NCI-H774 (cell line): ENCODE measurements around the gene TRAPPC13.
"Not testable (repeated sequence)": the region's sequence is repeated elsewhere in the genome, so short reads cannot be mapped to it uniquely, and the experiment has no call there.

Source experiments
- DNase-seq: peaks from one replicate; lab custom pipeline; 2025; lab: John Stamatoyannopoulos, UW

The TRAPPC13 gene, protein sequence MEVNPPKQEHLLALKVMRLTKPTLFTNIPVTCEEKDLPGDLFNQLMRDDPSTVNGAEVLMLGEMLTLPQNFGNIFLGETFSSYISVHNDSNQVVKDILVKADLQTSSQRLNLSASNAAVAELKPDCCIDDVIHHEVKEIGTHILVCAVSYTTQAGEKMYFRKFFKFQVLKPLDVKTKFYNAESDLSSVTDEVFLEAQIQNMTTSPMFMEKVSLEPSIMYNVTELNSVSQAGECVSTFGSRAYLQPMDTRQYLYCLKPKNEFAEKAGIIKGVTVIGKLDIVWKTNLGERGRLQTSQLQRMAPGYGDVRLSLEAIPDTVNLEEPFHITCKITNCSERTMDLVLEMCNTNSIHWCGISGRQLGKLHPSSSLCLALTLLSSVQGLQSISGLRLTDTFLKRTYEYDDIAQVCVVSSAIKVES

DNA sequence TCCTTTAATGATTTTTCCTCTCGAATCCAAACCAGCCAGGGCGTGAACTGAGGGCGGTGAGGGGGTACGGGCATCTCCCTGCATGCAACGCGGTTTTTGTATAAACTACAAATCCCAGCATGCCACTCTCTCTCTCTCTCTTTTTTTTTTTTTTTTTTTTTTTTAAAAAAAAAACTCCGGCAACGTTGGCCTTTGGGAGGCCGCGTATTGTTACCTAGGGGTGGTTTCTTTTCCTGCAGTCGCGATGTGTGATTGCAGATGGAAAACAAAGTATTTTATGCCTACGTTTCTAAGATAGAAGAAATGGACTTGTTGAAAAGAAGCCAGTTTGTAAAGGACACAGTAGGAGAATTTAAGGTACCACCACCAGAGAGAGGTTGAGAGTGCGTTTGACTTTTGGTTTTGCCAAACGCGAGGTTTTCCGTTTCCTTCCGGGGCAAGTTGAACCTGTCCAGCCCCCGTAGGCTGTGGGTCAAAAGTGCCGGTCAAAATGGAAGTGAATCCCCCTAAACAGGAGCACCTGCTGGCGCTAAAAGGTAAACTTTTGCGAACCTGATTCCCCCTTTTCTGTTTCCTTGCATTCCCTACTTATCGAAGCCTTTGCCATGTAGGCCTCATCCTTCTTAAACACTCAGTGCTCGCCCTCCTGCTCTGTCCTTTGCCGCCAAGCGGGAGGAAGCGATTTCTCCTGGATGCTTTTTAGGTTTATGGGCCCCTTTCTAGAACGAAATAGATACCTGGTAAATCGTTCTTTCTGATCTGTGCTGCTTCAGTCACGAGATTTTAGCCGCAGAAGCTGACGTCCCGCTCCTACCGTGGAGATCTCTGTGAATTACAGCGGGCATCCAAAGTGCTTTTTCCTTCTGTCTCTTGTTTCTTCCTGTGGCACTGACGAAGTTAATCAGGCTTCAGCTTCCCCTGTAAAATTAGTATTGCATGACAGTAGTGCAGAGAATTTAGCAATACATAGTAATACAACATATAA lies at the start of gene TRAPPC13, which contains the start of gene SHLD3:
TRAPPC13 (plus strand) TSS at position 457 of the 985 bp plus-strand sequence; CDS start at position 491, 34 bp downstream.
SHLD3 (plus strand) TSS at position 457 of the 985 bp plus-strand sequence. CDS start 4,561 bp downstream, outside the sequence.
- DNase-seq = peak; percentile 89

DNA sequence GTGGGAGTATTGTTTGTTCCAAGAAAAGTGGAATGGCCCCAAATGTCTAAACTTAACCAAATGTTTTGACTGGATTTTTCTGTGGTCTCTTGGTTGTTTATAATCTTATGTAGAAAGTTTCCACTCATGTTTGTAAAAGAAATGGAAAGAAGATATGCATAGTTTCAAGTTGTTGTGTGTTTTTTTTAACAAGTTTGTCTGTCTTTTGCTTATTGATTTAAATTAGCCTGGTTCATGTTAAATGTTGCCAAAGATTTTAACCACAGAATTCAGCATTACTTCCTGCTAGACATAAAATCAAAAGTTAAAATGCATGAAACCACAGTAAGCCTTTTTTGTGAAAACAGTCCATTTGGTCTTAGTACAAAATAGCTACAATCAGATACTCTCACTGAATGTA lies 47.7 kb upstream of the TRAPPC13 start:
- no peak for DNase-seq

DNA sequence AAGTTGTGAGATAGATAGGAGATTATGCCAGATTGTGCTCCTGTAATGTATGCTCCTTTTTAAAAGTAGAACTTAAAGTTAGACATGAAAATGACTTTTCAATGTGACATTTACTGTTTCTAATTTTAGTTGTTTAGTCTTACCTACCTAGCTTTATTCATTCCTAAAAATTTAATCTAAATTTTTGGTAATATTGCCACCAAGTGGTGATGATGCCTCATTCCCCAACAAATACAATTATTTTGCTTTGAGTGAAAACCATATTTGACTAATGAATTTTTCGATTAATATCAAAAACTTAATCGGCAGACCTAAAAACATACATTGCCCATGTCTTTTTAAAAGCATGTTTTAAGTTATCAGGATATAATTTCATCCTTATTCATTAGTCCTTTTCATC lies 36.1 kb upstream of the TRAPPC13 start:
- DNase-seq = no peak

DNA sequence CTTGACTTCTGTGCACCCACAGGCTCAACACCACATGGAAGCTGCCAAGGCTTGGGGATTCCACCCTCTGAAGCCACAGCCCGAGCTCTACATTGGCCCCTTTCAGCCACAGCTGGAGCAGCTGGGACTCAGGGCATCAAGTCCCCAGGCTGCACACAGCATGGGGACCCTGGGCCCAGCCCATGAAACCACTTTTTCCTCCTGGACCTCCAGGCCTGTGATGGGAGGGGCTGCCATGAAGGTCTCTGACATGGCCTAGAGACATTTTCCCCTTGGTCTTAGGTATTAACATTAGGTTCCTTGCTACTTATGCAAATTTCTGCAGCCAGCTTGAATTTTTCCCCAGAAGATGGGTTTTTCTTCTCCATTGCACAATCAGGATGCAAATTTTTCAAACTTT lies 23.1 kb upstream of the TRAPPC13 start:
- not testable (repeated sequence) for DNase-seq

DNA sequence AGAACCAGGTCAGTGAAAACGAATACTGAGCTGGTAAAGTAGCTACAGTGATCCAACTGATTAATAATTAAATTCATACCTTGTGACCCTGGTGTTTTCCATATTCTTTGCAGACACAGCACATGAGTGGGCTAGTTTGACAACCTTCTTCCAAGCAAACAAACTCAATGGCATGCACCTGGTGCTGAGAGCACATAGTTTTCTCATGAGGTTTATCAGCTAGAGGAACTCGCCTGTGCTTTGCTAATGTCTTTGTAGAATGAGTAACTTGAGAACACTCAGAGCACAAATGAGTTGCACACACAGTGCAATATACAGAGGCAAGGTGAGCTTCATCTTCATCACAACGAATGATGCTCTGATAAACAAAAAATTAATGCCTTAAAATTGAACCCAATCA lies 13.3 kb upstream of the TRAPPC13 start:
- peak; percentile 51 for DNase-seq

DNA sequence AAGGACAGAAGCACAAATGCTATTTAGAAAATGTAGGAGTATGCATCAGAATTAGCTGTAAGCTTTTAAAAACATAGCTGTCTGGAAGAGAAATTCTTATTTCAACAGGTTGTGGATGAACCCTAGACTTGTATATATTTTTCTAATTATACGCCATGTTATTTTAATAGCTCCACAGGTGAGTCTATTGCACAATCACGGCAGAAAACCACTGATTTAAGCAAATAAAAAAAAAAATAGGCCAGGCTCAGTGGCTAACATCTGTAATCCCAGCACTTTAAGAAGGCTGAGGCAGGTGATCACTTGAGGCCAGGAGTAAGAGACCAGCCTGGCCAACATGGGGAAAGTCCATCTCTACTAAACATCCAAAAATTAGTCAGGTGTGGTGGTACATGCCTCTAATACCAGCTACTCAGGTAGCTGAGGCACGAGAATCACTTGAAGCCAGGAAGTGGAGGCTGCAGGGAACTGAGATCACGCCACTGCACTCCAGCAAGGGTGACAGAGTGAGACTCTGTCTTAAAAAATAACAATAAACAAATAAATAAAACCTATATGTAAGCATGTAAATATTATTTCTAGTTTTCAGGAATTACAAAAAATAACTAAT lies 12.4 kb upstream of the TRAPPC13 start:
- DNase-seq = no peak

DNA sequence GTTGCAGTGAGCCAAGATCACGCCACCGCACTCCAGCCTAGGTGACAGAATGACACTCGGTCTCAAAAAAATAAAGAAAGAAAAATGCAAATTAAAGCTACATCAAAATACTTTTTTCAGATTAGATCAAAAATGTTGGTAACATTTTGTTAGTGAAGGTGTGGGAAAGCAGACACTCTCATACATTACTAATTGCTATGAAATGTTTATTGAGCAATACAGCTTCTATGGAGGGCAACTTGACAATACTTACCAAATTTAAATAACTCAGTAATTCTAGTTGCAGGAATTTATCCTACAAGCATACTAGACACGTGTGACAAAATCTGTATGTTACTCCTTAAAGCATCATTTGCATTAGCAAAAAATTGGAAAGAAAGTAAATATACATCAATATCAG lies 4.8 kb upstream of the TRAPPC13 start:
- DNase-seq = no peak

DNA sequence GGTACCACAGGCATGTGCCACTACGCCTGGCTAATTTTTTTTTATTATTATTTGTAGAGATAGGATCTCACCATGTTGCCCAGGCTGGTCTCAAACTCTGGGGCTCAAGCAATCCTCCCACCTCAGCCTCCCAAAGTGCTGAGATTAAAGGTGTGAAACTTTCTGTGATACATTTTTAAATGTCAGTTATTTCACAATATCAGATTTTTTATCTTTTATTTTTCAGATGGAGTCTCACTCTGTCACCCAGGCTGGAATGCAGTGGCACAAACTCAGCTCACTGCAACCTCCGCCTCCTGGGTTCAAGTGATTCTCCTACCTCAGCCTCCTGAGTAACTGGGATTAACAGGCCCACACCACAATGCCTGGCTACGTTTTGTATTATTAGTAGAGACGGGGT lies 2.9 kb upstream of the TRAPPC13 start:
- DNase-seq = not testable (repeated sequence)

DNA sequence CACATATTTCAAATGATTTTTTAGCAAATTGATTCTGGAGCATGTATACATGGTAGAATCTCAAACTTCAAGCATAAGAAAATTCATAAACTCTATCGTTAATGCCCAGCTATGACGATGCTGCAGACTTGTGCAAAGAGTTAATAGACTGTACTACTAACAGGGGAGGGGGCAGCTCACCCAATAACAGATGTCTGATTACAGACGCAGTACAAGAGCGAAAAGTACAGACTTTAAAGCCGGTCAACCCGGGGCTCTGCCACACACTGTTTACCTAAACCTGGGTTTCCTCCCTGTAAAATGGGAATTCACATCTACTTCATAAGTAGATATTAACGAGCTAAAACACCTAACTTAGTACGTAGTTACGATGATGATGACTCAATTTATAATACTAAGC lies 1.3 kb upstream of the TRAPPC13 start:
- DNase-seq = no peak

DNA sequence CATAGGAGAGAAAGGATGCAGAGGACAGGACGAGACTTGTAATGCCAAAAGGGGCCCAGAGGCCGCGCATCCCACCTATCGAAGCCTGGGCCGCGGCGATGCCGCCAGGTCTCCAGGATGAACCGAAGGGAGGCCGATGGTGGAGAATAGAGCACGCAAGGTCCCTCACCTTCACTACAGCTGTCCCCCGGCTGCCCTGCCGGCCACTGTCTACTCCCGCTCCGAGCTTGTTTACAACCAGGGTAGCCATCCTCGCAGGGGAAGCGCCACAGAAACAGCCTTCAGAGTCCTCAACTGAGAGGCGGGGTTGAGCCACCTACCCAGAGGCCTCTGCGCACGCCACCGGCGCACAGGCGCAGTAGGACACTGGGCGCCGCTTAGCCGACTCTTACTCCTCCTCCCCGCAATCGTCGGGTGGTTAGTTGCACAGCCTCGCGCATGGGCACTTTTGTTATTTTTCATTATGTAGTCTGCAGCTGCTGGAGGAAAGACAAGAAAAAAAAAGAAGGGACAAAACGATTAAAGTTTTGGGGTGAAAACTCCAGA lies 729 bp upstream of the TRAPPC13 start, which contains the start of gene TRIM23:
TRIM23 (minus strand) TSS at position 309 of the 546 bp plus-strand sequence; CDS start at position 250, 59 bp downstream.
- peak; percentile 90 for DNase-seq

DNA sequence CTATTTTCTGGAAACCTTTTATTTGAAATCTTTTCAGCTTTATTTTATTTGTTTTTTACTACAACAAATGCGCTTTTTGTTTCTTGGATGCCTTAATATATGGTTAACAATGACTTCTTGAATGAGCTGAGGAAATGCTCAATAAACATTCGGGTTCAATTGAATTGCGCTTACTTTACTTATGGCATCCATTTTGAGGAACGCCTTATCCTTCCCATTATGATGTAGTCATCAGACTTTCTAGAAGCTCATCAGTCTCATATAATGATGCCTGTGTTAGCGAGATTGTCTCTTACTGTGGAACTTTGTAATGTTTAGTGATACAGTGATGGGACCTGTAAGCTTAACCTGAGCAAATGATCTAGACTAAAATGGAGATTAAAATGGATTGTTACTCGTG lies 916 bp downstream of the TRAPPC13 start:
- no peak for DNase-seq

DNA sequence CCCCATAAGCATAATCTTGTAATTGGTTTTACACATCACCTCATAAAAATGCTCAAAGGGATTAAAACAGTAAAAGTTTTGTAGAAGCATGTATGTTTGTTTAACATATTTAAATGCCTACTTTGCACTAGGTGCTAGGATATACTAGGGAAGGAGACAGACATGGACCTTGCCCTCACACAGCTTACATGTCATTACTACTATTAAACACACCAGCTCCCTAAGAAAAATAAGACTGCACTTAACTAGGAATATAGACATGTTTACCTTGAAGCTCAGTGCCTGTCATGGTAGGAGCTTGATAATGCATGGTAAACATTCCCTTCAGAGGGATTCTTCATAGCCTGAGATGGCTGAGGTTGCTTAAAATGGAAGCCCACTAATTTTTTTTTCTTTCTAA lies 6.2 kb downstream of the TRAPPC13 start:
- DNase-seq = no peak

DNA sequence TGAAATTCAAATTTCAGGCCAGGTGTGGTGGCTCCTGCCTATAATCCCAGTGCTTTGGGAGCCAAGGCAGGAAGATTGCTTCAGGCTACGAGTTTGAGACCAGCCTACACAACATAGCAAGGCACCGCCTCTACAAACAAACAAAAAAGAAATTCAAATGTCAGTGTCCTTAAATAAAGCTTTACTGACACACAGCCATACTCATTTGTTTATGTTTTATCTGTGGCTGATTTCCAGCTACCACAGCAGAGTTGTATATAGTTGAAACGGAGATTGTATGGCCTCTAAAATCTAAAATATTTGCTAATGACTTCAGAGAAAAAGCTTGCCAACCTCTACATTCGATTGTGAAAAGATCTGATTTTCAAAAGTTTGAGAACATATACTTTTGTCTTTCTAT lies 15.4 kb downstream of the TRAPPC13 start:
- no peak for DNase-seq

DNA sequence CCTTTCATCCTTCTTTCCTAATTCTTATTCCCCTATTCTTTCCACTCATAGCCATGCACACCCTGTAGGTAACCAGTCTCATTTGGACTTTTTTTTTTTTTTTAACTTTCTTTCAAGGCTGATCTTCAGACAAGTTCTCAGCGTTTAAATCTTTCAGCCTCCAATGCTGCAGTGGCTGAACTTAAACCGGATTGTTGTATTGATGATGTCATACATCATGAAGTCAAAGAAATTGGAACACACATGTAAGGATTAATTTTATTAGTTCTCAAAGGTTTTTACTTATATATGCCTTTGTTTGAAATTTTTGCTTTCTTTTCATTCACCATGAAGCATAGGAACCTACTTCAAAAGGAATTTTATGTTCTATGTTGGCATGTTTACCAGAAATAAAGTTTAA lies 22.1 kb downstream of the TRAPPC13 start:
- DNase-seq = no peak

DNA sequence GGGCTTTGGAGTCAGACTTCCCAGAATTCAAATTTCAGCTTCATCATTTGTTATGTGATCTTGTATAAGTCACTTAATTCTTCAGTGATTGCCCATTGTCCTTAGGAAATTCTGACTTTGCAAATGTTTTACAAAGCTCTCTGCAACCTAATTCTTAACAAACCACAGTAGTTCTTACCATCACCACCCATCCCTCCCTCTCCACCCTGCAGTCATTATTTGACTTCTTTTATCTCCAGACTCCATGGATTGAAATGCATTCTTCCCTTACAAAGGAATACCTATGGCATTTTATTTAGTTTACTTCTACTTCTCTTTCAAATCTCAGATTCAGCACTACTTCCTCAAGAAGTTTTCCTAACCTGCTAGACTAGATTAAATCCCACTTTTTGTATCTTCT lies 23.1 kb downstream of the TRAPPC13 start:
- no peak for DNase-seq

DNA sequence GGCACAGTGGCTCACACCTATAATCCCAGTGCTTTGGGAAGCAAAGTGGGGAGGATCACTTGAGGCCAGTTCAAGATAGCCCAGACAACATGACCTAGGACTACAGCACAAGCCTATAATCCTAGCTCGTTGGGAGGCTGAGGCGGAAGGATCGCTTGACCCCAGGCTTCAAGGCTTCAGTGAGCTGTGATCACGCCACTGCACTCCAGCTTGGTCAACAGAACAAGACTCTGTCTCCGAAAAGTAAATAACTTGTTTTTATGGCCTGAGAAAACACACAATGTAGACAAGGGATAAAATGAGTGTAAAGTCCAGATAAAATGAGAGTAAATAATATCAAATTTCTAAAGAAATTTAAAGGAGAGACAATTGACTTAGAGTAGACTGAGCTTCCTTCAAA lies 26.3 kb downstream of the TRAPPC13 start:
- no peak for DNase-seq

DNA sequence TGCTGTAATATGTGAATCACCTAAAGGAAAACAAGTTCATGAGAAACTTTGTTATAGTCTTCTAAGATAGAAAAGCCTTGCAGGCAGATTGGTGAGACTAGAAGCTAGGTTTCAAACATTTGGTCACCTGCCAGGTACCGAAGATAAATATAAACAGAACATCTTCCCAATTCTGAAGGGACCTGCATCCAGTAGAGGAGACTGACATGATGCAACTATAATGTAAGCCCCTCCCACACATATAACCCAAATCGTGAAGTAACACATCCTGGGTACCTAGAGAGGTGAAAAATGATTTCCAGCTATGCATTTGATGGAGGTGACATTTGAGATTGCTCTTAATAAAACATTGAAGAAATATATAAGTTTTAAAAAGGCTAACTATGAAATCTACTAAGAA lies 29.9 kb downstream of the TRAPPC13 start:
- no peak for DNase-seq

DNA sequence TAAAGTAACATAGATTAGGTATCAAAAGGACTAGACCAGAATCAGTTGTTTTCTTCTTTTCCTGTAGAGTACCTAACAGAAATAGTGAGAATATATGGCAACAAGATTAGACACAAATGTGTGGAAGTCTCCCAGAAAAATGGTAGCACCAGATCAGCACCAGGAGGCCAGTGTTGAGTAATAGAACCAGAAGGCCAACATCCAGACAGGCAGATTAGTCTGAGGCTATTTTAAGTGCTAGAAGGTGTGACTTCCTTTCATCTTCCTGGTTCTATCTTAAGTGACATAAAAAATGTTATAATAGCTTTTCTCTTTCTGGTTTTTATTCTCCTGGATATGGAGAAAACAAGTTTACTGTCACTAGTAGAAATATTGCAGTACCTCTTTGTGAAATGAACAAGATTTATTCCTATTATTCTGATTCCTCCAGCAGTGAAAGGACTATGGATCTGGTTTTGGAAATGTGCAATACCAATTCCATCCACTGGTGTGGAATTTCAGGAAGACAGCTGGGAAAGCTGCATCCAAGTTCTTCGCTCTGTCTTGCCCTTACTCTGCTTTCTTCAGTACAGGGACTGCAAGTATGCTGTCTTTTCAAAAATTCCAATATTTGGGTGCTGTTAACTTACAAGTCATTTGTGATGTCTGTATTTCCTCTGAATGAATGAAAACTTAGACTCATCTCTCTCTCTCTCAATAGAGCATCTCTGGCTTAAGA lies 39.1 kb downstream of the TRAPPC13 start:
- DNase-seq = no peak

DNA sequence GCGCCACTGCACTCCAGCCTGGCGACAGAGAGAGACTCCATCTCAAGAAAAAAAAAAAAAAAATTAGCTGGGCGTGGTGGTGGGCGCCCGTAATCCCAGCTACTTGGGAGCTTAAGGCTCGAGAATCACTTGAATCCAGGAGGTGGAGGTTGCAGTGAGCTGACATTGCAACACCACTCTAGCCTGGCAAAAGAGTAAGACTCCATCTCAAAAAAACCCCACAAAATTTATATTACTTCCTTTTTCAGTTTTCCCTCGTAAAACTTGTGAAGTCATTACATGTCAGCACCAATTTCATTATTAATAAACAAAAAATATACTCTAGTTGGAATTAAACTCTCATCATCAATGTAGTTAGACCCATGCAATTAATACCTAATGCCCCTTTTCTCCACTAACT lies 43.9 kb downstream of the TRAPPC13 start:
- DNase-seq = no peak

DNA sequence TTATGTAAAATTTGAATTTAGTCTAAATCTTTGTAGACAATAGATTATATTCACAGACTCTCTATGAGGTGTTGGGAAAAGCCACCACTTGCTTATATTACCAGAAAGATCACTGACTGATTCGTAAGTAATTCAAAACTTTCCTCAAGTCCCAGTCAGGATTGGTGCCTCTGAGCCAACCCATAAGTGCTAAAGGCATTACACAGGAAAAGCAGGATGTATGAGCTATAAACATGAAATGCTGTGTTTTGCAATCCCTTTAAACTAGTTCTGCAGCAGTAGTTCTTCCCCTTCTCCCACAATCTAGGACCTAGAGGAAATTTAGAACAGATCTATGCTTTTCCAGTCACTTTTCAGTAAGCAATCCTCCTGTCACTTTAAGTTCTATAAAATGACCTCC lies 48.0 kb downstream of the TRAPPC13 start:
- DNase-seq = no peak

DNA sequence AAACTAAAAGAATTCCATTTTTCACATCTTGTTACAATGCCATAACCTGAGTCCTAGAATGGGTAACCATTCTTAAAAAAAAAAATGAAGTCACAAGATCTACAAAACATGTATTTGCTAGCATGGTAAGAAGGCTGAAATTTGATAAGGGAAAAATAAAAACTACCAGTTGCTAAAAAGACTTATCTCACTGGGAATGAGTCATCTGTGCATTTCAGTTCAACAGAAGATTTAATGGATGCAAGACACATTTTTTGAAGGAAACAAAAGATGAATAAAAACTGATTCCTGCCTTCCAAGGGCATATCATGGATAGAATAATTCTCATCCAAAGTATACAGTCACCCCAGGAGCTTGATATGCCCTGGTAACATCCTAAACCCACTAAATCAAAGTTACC lies 49.9 kb downstream of the TRAPPC13 start:
- DNase-seq = no peak
